ENCODE data around the gene CCNF.
A peak's percentile ranks its signal among the peaks of the same experiment; 100 is the strongest.

The CCNF gene

DNA sequence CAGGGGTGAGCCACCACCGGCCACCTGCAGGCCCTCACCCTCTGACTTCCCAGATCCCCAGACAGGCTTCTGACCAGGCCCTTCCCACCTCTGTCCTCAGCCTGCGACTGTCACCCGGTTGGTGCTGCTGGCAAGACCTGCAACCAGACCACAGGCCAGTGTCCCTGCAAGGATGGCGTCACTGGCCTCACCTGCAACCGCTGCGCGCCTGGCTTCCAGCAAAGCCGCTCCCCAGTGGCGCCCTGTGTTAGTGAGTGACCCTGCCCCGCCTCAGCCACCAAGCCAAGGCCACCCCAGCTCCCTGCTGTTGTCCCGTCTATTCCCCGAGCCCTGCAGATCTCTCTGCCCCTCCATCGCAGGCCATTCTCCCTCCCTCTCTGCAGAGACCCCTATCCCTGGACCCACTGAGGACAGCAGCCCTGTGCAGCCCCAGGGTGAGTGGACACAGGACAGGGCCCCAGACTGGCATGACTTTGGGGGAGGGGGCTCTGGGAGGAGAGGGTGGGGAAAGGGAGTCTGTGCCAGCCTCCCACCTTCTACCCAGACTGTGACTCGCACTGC is 43.7 kb downstream of the CCNF start:
- TF ChIP-seq, protein P1, sequence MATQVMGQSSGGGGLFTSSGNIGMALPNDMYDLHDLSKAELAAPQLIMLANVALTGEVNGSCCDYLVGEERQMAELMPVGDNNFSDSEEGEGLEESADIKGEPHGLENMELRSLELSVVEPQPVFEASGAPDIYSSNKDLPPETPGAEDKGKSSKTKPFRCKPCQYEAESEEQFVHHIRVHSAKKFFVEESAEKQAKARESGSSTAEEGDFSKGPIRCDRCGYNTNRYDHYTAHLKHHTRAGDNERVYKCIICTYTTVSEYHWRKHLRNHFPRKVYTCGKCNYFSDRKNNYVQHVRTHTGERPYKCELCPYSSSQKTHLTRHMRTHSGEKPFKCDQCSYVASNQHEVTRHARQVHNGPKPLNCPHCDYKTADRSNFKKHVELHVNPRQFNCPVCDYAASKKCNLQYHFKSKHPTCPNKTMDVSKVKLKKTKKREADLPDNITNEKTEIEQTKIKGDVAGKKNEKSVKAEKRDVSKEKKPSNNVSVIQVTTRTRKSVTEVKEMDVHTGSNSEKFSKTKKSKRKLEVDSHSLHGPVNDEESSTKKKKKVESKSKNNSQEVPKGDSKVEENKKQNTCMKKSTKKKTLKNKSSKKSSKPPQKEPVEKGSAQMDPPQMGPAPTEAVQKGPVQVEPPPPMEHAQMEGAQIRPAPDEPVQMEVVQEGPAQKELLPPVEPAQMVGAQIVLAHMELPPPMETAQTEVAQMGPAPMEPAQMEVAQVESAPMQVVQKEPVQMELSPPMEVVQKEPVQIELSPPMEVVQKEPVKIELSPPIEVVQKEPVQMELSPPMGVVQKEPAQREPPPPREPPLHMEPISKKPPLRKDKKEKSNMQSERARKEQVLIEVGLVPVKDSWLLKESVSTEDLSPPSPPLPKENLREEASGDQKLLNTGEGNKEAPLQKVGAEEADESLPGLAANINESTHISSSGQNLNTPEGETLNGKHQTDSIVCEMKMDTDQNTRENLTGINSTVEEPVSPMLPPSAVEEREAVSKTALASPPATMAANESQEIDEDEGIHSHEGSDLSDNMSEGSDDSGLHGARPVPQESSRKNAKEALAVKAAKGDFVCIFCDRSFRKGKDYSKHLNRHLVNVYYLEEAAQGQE (IDR thresholded peaks at IDR 0.05; ENCODE audit: insufficient read depth in 1 of 2, low read depth in 2 of 2, low read length in 2 of 2): no peak
- TF ChIP-seq FOXP2 (optimal IDR thresholded peaks at IDR 0.05; ENCODE audit: borderline replicate concordance, extremely low read depth, extremely low read length, insufficient read depth) (no peak), SIN3A (IDR thresholded peaks at IDR 0.05; ENCODE audit: borderline replicate concordance, insufficient read depth, low read length) (no peak), POLR2AphosphoS5 (IDR thresholded peaks at IDR 0.05; ENCODE audit: low read depth, low read length) (no peak), TAF1 (IDR thresholded peaks at IDR 0.05; ENCODE audit: borderline replicate concordance, insufficient read depth, low read length) (no peak)

DNA sequence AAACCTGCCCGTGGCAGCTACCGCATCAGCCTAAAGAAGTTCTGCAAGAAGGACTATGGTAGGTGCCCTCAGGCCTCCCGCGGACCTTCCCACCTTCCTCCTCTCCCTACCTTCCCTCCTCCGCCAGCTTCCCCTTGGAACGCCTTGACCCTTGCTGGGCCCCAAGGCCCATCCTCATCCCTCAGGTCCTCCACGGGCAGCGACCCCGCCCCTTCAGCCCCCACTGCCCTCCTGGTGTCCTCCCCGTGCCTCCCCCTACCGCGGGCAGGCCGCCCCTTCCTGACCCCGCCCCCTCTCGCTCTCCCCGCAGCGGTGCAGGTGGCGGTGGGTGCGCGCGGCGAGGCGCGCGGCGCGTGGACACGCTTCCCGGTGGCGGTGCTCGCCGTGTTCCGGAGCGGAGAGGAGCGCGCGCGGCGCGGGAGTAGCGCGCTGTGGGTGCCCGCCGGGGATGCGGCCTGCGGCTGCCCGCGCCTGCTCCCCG is 44.2 kb downstream of the CCNF start:
- no peak for TF ChIP-seq FOXP2 (optimal IDR thresholded peaks at IDR 0.05; ENCODE audit: borderline replicate concordance, extremely low read depth, extremely low read length, insufficient read depth)
- TF ChIP-seq POLR2AphosphoS5 (IDR thresholded peaks at IDR 0.05; ENCODE audit: low read depth, low read length): no peak
- no peak for TF ChIP-seq SIN3A (IDR thresholded peaks at IDR 0.05; ENCODE audit: borderline replicate concordance, insufficient read depth, low read length)
- TF ChIP-seq, protein P1 (IDR thresholded peaks at IDR 0.05; ENCODE audit: insufficient read depth in 1 of 2, low read depth in 2 of 2, low read length in 2 of 2): no peak
- no peak for TF ChIP-seq TAF1 (IDR thresholded peaks at IDR 0.05; ENCODE audit: borderline replicate concordance, insufficient read depth, low read length)

DNA sequence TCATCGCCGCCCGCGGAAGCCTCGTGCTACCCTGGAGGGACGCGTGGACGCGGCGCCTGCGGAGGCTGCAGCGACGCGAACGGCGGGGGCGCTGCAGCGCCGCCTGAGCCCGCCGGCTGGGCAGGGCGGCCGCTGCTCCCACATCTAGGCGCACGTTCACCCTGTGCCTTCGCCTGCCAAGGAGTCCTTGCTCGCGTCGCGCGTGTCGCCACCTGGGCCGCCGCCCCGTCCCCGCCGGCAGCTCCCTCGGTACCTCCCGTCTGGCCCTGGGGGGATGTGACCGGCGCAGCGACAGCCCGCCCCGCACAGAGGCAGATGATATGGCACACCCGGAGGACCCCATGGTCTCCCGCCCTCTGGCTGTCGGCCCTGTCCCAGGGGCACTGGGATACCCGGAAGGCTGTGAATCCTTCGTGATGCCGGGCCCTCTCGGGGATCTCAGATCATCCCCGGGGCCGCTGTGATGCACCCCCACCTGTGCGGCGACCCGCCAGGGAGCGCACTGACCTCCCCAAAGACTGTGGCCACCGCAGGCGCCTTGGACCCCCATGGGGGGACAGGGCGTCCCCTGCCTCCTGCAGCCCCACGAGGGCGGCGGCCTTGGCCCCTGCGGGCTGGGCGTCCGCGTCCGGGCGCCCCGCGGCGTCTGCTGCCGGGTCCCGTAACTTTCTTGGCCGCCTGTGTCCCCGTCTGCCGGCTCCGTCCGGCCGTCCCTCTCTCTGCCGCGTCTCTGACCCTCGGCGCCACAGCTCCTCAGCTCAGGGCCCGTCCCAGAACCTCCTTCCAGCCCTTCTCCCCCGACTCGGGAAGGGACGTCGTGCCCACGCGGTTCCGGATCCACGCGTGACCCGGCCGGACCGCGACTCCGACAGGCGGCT is 45.0 kb downstream of the CCNF start:
- TF ChIP-seq FOXP2 (optimal IDR thresholded peaks at IDR 0.05; ENCODE audit: borderline replicate concordance, extremely low read depth, extremely low read length, insufficient read depth) (no peak), POLR2AphosphoS5 (IDR thresholded peaks at IDR 0.05; ENCODE audit: low read depth, low read length) (no peak), SIN3A (IDR thresholded peaks at IDR 0.05; ENCODE audit: borderline replicate concordance, insufficient read depth, low read length) (no peak), TAF1 (IDR thresholded peaks at IDR 0.05; ENCODE audit: borderline replicate concordance, insufficient read depth, low read length) (no peak)
- TF ChIP-seq, protein P1 (IDR thresholded peaks at IDR 0.05; ENCODE audit: insufficient read depth in 1 of 2, low read depth in 2 of 2, low read length in 2 of 2): no peak

DNA sequence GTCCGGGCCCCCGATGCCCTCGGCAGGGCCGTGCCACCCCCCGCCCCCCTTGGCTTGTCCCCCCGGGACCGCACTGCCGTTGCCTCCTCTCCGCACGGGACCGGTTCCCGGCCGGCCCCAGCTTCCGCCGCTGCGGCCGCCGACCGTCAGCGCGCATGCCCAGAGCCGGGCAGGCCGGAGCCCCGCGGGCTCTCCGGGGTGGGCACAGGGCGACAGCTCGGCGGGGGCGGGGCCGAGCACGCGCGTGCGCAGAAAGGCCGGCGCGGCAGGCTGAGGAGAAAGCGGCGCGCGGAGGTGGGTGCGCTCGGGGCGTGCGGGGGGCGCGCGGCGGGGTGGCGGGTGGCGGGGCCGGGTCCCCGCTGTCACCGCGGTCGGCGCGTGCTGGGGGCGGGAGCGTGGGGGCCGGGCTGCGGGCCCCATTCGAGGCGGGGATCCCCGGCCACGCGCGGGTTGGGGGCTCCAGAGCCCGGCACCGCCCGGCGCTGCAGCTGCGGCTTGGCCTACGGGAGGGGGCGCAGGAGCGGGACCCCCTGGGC is 45.7 kb downstream of the CCNF start, which contains the start of gene TBC1D24:
TBC1D24 (plus strand) TSS at position 251 of the 536 bp plus-strand sequence. CDS start 21,022 bp downstream, outside the sequence.
- TF ChIP-seq FOXP2 (optimal IDR thresholded peaks at IDR 0.05; ENCODE audit: borderline replicate concordance, extremely low read depth, extremely low read length, insufficient read depth): peak; percentile 58
- TF ChIP-seq TAF1 (IDR thresholded peaks at IDR 0.05; ENCODE audit: borderline replicate concordance, insufficient read depth, low read length): peak; percentile 34; the same call in 1 of the 2 replicates
- TF ChIP-seq SIN3A (IDR thresholded peaks at IDR 0.05; ENCODE audit: borderline replicate concordance, insufficient read depth, low read length): 0 out of 2 replicates have a peak, but pooled peaks have one; percentile 53
- TF ChIP-seq, protein P1 (IDR thresholded peaks at IDR 0.05; ENCODE audit: insufficient read depth in 1 of 2, low read depth in 2 of 2, low read length in 2 of 2): no peak
- peak; percentile 60; the same call in 1 of the 2 replicates for TF ChIP-seq POLR2AphosphoS5 (IDR thresholded peaks at IDR 0.05; ENCODE audit: low read depth, low read length)

Data from PFSK-1 (cell line).